Measurements from ENCODE around the gene LRRC23. TPM values are rescaled to one million over a fixed set of nuclear protein-coding genes. Genes with fewer than 3 reads are reported as not detected.
A peak's percentile ranks its signal among the peaks of the same experiment; 100 is the strongest.

LRRC23 gene
- polyA plus RNA-seq, 1 donor from 2014 or later: 20.5 TPM

DNA sequence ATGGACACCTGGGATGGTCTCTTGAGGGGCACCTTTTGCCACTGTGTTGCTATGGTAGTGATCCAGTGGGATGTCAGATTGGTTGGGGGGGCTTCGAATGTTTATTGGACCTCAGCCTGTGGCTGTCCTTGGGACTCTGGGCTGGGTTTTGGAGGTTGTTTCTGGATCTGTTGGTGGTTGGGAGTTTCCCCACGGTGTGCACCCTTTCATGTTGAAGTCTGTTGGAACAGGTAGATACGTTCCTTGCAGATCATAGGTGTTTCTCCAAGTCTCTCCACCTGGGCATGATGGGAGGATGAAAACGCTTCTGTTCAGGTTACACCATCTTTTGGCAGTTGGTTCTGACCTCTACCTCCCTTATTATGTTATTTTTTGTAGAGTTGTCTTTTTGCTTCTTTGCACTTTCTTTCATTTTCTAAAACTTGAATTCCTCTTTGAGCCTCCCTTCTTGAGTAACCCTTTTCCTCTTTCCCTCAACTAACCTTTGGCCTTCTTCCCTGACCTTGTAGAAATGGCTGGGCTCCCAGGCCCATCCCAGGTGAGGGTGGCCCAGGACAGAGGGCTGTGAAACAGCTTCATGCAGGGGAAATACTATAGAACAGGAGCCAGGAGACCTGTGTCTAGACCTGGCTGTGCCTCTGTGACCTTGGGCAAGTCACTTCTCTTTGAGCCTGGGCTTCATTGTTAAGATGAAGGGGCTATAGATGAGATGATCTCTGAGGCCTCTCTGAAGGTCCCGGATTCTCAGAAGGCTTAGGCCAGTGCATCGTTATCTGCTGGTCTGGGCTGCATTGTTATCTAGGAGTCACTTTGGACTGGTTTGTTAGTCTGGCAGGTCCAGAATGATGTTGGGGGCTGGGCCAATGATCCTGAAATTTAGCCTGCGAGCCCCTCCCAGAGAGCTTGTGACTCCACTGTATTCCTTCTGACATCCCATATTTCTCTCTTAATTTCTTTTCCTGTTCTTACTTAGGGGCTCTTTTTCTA lies 25.1 kb downstream of the LRRC23 start:
- peaks cover 53% of the 10 kb centered on the region for H3K79me2 ChIP-seq (replicated peaks; ENCODE audit: insufficient read depth, low read length)
- peaks cover 5% of the 10 kb centered on the region for H3F3A ChIP-seq (ENCODE audit: insufficient read depth, low read length, poor library complexity, severe bottlenecking)

DNA sequence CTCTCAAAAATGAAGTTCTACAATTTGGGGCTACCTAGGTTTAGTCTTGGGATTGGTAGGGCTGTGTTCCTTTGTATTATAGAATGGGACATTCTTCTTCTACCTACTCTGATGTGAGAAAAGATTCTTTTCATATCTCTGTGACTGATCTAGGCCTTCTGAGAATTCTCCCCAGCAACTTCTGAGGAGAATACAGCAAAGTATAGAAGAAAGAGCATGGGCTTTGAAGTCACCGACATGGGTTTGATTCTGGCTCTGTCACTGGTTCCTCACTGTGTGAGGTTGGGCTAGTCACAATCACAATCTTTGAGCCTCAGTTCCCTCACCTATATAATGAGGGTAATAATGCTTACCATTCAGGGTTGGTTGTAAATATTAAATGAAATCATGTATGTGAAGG lies 28.1 kb downstream of the LRRC23 start:
- no peak overlapping the region for H3K4me3 ChIP-seq (ENCODE audit: low read length)
- no peak overlapping the region for H2AFZ ChIP-seq (ENCODE audit: low read depth, low read length)
- no peaks in the 10 kb centered on the region for H3K9me3 ChIP-seq (ENCODE audit: low read length)
- H3K27ac ChIP-seq (ENCODE audit: low read length): no peak overlapping the region
- H4K20me1 ChIP-seq (ENCODE audit: insufficient read depth): peaks cover 10% of the 10 kb centered on the region
- no peak for TF ChIP-seq EZH2 (IDR thresholded peaks at IDR 0.05; ENCODE audit: borderline replicate concordance, insufficient read depth, low read length, poor library complexity, severe bottlenecking)
- TF ChIP-seq, protein P1, sequence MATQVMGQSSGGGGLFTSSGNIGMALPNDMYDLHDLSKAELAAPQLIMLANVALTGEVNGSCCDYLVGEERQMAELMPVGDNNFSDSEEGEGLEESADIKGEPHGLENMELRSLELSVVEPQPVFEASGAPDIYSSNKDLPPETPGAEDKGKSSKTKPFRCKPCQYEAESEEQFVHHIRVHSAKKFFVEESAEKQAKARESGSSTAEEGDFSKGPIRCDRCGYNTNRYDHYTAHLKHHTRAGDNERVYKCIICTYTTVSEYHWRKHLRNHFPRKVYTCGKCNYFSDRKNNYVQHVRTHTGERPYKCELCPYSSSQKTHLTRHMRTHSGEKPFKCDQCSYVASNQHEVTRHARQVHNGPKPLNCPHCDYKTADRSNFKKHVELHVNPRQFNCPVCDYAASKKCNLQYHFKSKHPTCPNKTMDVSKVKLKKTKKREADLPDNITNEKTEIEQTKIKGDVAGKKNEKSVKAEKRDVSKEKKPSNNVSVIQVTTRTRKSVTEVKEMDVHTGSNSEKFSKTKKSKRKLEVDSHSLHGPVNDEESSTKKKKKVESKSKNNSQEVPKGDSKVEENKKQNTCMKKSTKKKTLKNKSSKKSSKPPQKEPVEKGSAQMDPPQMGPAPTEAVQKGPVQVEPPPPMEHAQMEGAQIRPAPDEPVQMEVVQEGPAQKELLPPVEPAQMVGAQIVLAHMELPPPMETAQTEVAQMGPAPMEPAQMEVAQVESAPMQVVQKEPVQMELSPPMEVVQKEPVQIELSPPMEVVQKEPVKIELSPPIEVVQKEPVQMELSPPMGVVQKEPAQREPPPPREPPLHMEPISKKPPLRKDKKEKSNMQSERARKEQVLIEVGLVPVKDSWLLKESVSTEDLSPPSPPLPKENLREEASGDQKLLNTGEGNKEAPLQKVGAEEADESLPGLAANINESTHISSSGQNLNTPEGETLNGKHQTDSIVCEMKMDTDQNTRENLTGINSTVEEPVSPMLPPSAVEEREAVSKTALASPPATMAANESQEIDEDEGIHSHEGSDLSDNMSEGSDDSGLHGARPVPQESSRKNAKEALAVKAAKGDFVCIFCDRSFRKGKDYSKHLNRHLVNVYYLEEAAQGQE (IDR thresholded peaks at IDR 0.05; ENCODE audit: borderline replicate concordance): no peak
- peaks cover 8% of the 10 kb centered on the region for H3K36me3 ChIP-seq (ENCODE audit: insufficient read depth, low read length)
- H3K9ac ChIP-seq (ENCODE audit: low read length): no peak overlapping the region
- no peak overlapping the region for H3K4me2 ChIP-seq (ENCODE audit: low read length)
- no peaks in the 10 kb centered on the region for H3F3A ChIP-seq (ENCODE audit: insufficient read depth, low read length, poor library complexity, severe bottlenecking)
- no peaks in the 10 kb centered on the region for H3K9me2 ChIP-seq (ENCODE audit: insufficient read depth, low read length)
- H3K79me2 ChIP-seq (replicated peaks; ENCODE audit: insufficient read depth, low read length): peaks cover 53% of the 10 kb centered on the region
- H3K27me3 ChIP-seq (ENCODE audit: insufficient read depth, low read depth, low read length): no peaks in the 10 kb centered on the region

More for the DNA sequence above, 25.1 kb downstream of the LRRC23 start:
- peak overlapping the region; percentile 77 for H3K4me3 ChIP-seq (ENCODE audit: low read length)
- H3K4me2 ChIP-seq (ENCODE audit: low read length): peak overlapping the region; percentile 97
- no peak overlapping the region for H2AFZ ChIP-seq (ENCODE audit: low read depth, low read length)
- peaks cover 8% of the 10 kb centered on the region for H3K36me3 ChIP-seq (ENCODE audit: insufficient read depth, low read length)
- TF ChIP-seq, protein P2, sequence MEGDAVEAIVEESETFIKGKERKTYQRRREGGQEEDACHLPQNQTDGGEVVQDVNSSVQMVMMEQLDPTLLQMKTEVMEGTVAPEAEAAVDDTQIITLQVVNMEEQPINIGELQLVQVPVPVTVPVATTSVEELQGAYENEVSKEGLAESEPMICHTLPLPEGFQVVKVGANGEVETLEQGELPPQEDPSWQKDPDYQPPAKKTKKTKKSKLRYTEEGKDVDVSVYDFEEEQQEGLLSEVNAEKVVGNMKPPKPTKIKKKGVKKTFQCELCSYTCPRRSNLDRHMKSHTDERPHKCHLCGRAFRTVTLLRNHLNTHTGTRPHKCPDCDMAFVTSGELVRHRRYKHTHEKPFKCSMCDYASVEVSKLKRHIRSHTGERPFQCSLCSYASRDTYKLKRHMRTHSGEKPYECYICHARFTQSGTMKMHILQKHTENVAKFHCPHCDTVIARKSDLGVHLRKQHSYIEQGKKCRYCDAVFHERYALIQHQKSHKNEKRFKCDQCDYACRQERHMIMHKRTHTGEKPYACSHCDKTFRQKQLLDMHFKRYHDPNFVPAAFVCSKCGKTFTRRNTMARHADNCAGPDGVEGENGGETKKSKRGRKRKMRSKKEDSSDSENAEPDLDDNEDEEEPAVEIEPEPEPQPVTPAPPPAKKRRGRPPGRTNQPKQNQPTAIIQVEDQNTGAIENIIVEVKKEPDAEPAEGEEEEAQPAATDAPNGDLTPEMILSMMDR (IDR thresholded peaks at IDR 0.05; ENCODE audit: poor library complexity, severe bottlenecking): no peak
- TF ChIP-seq MXI1 (conservative IDR thresholded peaks at IDR 0.05; ENCODE audit: poor library complexity, severe bottlenecking): no peak
- TF ChIP-seq POLR2AphosphoS5 (IDR thresholded peaks at IDR 0.05): no peak
- TF ChIP-seq, protein P1 (IDR thresholded peaks at IDR 0.05; ENCODE audit: borderline replicate concordance): no peak
- no peak for TF ChIP-seq TAF1 (IDR thresholded peaks at IDR 0.05; ENCODE audit: low read depth)
- no peak for TF ChIP-seq SMC3 (conservative IDR thresholded peaks at IDR 0.05; ENCODE audit: poor library complexity)
- TF ChIP-seq RAD21 (conservative IDR thresholded peaks at IDR 0.05): no peak
- no peak for TF ChIP-seq EZH2 (IDR thresholded peaks at IDR 0.05; ENCODE audit: borderline replicate concordance, insufficient read depth, low read length, poor library complexity, severe bottlenecking)
- TF ChIP-seq EP300 (conservative IDR thresholded peaks at IDR 0.05; ENCODE audit: poor library complexity, severe bottlenecking): no peak
- peak overlapping the region; percentile 98 for H3K9ac ChIP-seq (ENCODE audit: low read length)
- no peaks in the 10 kb centered on the region for H3K9me2 ChIP-seq (ENCODE audit: insufficient read depth, low read length)
- peak overlapping the region; percentile 86 for H3K27ac ChIP-seq (ENCODE audit: low read length)
- H3K27me3 ChIP-seq (ENCODE audit: insufficient read depth, low read depth, low read length): no peaks in the 10 kb centered on the region
- H4K20me1 ChIP-seq (ENCODE audit: insufficient read depth): peaks cover 10% of the 10 kb centered on the region
- no peaks in the 10 kb centered on the region for H3K9me3 ChIP-seq (ENCODE audit: low read length)

Measured in neural cell (in vitro differentiated cells).